ENCODE measurements around the gene SLC12A4. TPM values are rescaled to one million over a fixed set of nuclear protein-coding genes. Genes with fewer than 3 reads are reported as not detected.

Gene SLC12A4
- total and polyA plus RNA-seq, 5 experiments from 2014 or later: 3.0 to 36.4 (median 5.6) TPM

GRCh38 chr16:67936880-67937605, 31.4 kb downstream of the SLC12A4 start:
- peak; percentile 54 to 56 for ATAC-seq
- POLR2A ChIA-PET: interaction anchor here (0.6 to 3.5 kb wide), 32 partner anchors 9 to 456 kb away, joined by 3 to 34 read pairs (median 6); partner anchors contain the start of genes ATP6V0D1, CTCF, DPEP2 and EDC4
- H3K4me1 Mint-ChIP-seq: peaks cover 31 to 57% (median 53%) of the 10 kb centered on the region in 4 donors

GRCh38 chr16:67936124-67936879, 32.1 kb downstream of the SLC12A4 start, which contains the start of gene PSMB10:
Gene PSMB10 (minus strand): TSS chr16:67936850. CDS start chr16:67936749, 101 bp downstream.
- Mint-ChIP-seq H3K36me3 (peaks cover 4 to 32% (median 5%) of the 10 kb centered on the region in 3 donors), H3K4me1 (peaks cover 27 to 50% (median 46%) of the 10 kb centered on the region in 4 donors), H3K9me3 (no peaks in the 10 kb centered on the region), H3K27me3 (no peaks in the 10 kb centered on the region), H3K4me3 (peak within 1 kb of the TSS; percentile 99 to 100 (median 100)), H3K27ac (peak within 1 kb of the TSS; percentile 93 to 99 (median 98))
- ATAC-seq (peak; percentile 9 to 12), DNase-seq (peak in 5 of 10 donors; percentile 23 to 46 (median 26))
- POLR2A ChIA-PET: interaction anchor here (0.6 to 3.5 kb wide), 47 partner anchors 9 to 455 kb away, joined by 3 to 34 read pairs (median 5); partner anchors contain the start of genes ATP6V0D1, CTCF, DDX28 and DPEP2

More at GRCh38 chr16:67936880-67937605, 31.4 kb downstream of the SLC12A4 start:
- Mint-ChIP-seq H3K27me3 (no peaks in the 10 kb centered on the region), H3K36me3 (peaks cover 4 to 32% (median 5%) of the 10 kb centered on the region in 3 donors), H3K27ac (peak overlapping the region; percentile 93 to 99 (median 98)), H3K4me3 (peak overlapping the region; percentile 99 to 100 (median 100)), H3K9me3 (no peaks in the 10 kb centered on the region)
- peak in 9 of 10 donors; percentile 69 to 90 (median 76) for DNase-seq

- POLR2A ChIA-PET: interaction anchor here (0.5 to 3.5 kb wide), 51 partner anchors 9 to 454 kb away, joined by 3 to 34 read pairs (median 5); partner anchors contain the start of genes ATP6V0D1, CTCF, DDX28 and DPEP2
- no peaks in the 10 kb centered on the region for H3K9me3 Mint-ChIP-seq
- ATAC-seq (peak; percentile 83 to 91), DNase-seq (peak; percentile 81 to 97 (median 93))
- peak overlapping the region; percentile 99 to 100 (median 100) for H3K4me3 Mint-ChIP-seq
- H3K27me3 Mint-ChIP-seq: no peaks in the 10 kb centered on the region
- H3K36me3 Mint-ChIP-seq: peaks cover 4 to 32% (median 5%) of the 10 kb centered on the region in 3 donors
- peaks cover 27 to 47% (median 43%) of the 10 kb centered on the region in 4 donors for H3K4me1 Mint-ChIP-seq
- H3K27ac Mint-ChIP-seq: peak overlapping the region; percentile 93 to 99 (median 98)
These were observed 32.9 kb downstream of the SLC12A4 start for GRCh38 chr16:67935402-67936123.

GRCh38 chr16:67935101-67935401, 33.4 kb downstream of the SLC12A4 start:
- DNase-seq (no peak), ATAC-seq (no peak)
- Mint-ChIP-seq H3K27ac (peak overlapping the region; percentile 93 to 99 (median 98)), H3K4me3 (peak overlapping the region; percentile 99 to 100 (median 100)), H3K36me3 (peaks cover 4 to 32% (median 5%) of the 10 kb centered on the region in 3 donors), H3K27me3 (no peaks in the 10 kb centered on the region), H3K9me3 (no peaks in the 10 kb centered on the region), H3K4me1 (peaks cover 25 to 42% (median 38%) of the 10 kb centered on the region in 4 donors)
- POLR2A ChIA-PET: interaction anchor here (0.5 to 3.5 kb wide), 38 partner anchors 9 to 405 kb away, joined by 3 to 34 read pairs (median 6); partner anchors contain the start of genes CTCF, DDX28, DPEP2 and DUS2

GRCh38 chr16:67934306-67935100, 33.9 kb downstream of the SLC12A4 start:
- H3K27ac Mint-ChIP-seq: peak overlapping the region; percentile 25 to 99 (median 98)
- no peak for DNase-seq
- peak overlapping the region in 8 of 10 donors; percentile 4 to 100 (median 99) for H3K4me3 Mint-ChIP-seq
- H3K9me3 Mint-ChIP-seq: no peaks in the 10 kb centered on the region
- peaks cover 4 to 35% (median 5%) of the 10 kb centered on the region in 3 donors for H3K36me3 Mint-ChIP-seq
- POLR2A ChIA-PET: interaction anchor here (0.6 to 3.5 kb wide), 16 partner anchors 8 to 267 kb away, joined by 3 to 34 read pairs (median 6); partner anchors contain the start of genes DPEP2, EDC4, NFATC3 and NUTF2
- H3K27me3 Mint-ChIP-seq: no peaks in the 10 kb centered on the region
- H3K4me1 Mint-ChIP-seq: peaks cover 21 to 37% (median 32%) of the 10 kb centered on the region in 4 donors
- no peak for ATAC-seq

GRCh38 chr16:67933805-67934204, 34.6 kb downstream of the SLC12A4 start:
- no peaks in the 10 kb centered on the region for H3K27me3 Mint-ChIP-seq
- H3K36me3 Mint-ChIP-seq: peaks cover 4 to 35% (median 5%) of the 10 kb centered on the region in 3 donors
- H3K4me3 Mint-ChIP-seq: peak overlapping the region in 4 of 10 donors; percentile 26 to 63 (median 41)
- H3K4me1 Mint-ChIP-seq: peaks cover 21 to 32% (median 26%) of the 10 kb centered on the region in 4 donors
- POLR2A ChIA-PET: interaction anchor here (0.6 to 3.5 kb wide), 5 partner anchors 35 to 107 kb away, joined by 3 to 16 read pairs (median 7); partner anchors contain the start of gene PSKH1
- H3K9me3 Mint-ChIP-seq: no peaks in the 10 kb centered on the region
- no peak for DNase-seq
- H3K27ac Mint-ChIP-seq: peak overlapping the region in 8 of 10 donors; percentile 15 to 93 (median 38)
- no peak for ATAC-seq

- ATAC-seq: no peak
- no peaks in the 10 kb centered on the region for H3K9me3 Mint-ChIP-seq
- no peak for DNase-seq
- peaks cover 26 to 37% (median 29%) of the 10 kb centered on the region in 4 donors for H3K4me1 Mint-ChIP-seq
- H3K36me3 Mint-ChIP-seq: peaks cover 4 to 40% (median 5%) of the 10 kb centered on the region in 3 donors
- no peak overlapping the region for H3K4me3 Mint-ChIP-seq
- POLR2A ChIA-PET: interaction anchor here (0.6 to 1.9 kb wide), 4 partner anchors 26 to 975 kb away, joined by 3 to 6 read pairs (median 5); partner anchors contain the start of genes PRMT7 and SLC7A6OS
- H3K27ac Mint-ChIP-seq: peak overlapping the region in 4 of 10 donors; percentile 35 to 75 (median 64)
- H3K27me3 Mint-ChIP-seq: no peaks in the 10 kb centered on the region
These were observed 36.0 kb downstream of the SLC12A4 start for GRCh38 chr16:67932462-67932840.

- Mint-ChIP-seq H3K4me3 (no peak within 1 kb of the TSS), H3K36me3 (peaks cover 4 to 40% (median 5%) of the 10 kb centered on the region in 3 donors), H3K4me1 (peaks cover 20 to 32% (median 23%) of the 10 kb centered on the region in 4 donors), H3K27ac (peak within 1 kb of the TSS in 7 of 10 donors; percentile 35 to 89 (median 56)), H3K9me3 (no peaks in the 10 kb centered on the region), H3K27me3 (no peaks in the 10 kb centered on the region)
- POLR2A ChIA-PET: interaction anchor here (0.6 to 1.9 kb wide), 2 partner anchors 10 to 48 kb away, joined by 3 to 6 read pairs; no protein-coding TSS in a partner anchor
- ATAC-seq (no peak), DNase-seq (no peak)
These were observed 36.5 kb downstream of the SLC12A4 start, which contains the start of gene CTRL for GRCh38 chr16:67931712-67932461. Gene CTRL (minus strand): TSS chr16:67931862. CDS start chr16:67931852, 10 bp downstream.

- ATAC-seq (no peak), DNase-seq (no peak)
- POLR2A ChIA-PET: interaction anchor here (1.1 to 1.9 kb wide), 2 partner anchors 8 to 47 kb away, joined by 3 to 6 read pairs; no protein-coding TSS in a partner anchor
- Mint-ChIP-seq H3K27me3 (no peaks in the 10 kb centered on the region), H3K36me3 (peaks cover 1 to 39% (median 3%) of the 10 kb centered on the region in 3 donors), H3K4me1 (peaks cover 16 to 29% (median 27%) of the 10 kb centered on the region in 4 donors), H3K4me3 (no peak overlapping the region), H3K27ac (peak overlapping the region in 2 of 10 donors; percentile 36 to 49), H3K9me3 (no peaks in the 10 kb centered on the region)
These were observed 37.7 kb downstream of the SLC12A4 start for GRCh38 chr16:67930678-67931211.

- DNase-seq (no peak), ATAC-seq (no peak)
- no peak overlapping the region for H3K4me3 Mint-ChIP-seq
- peak overlapping the region in 3 of 10 donors; percentile 15 to 57 (median 40) for H3K27ac Mint-ChIP-seq
- peaks cover 0 to 33% (median 0%) of the 10 kb centered on the region in 3 donors for H3K36me3 Mint-ChIP-seq
- no peaks in the 10 kb centered on the region for H3K9me3 Mint-ChIP-seq
- H3K27me3 Mint-ChIP-seq: no peaks in the 10 kb centered on the region
- H3K4me1 Mint-ChIP-seq: peaks cover 11 to 26% (median 22%) of the 10 kb centered on the region in 4 donors
- POLR2A ChIA-PET: interaction anchor here (1.1 kb wide), 1 partner anchor 8 kb away, joined by 3 read pairs; no protein-coding TSS in a partner anchor
These were observed 38.2 kb downstream of the SLC12A4 start for GRCh38 chr16:67930191-67930590.
